GM23248 (cell line): ENCODE measurements around the gene SBF2. TPM values are rescaled to one million over a fixed set of nuclear protein-coding genes. Genes with fewer than 3 reads are reported as not detected.

Source experiments
- DNase-seq: peaks from one replicate; pipeline ENCODE4 v3.0.0-alpha.2; 2015
- H2AFZ ChIP-seq: fragments of 200-600 bp; sonication (generic); 2 replicates; pipeline ENCODE4 v1.6.1; 2016; ENCODE audit warnings: antibody characterized with exemption
- H3F3A ChIP-seq: fragments of 200-600 bp; sonication (generic); 2 replicates; pipeline ENCODE4 v1.6.1; 2016; ENCODE audit warnings: mild to moderate bottlenecking, antibody characterized with exemption, mixed run types; ENCODE audit not compliant: insufficient read depth
- H3K27ac ChIP-seq: fragments of 200-600 bp; sonication (generic); 2 replicates; pipeline ENCODE4 v1.5.1; 2016; ENCODE audit warnings: mild to moderate bottlenecking
- H3K27me3 ChIP-seq: fragments of 200-600 bp; sonication (generic); replicated peaks from 2 replicates; pipeline ENCODE4 v1.6.1; 2016; ENCODE audit warnings: mild to moderate bottlenecking; ENCODE audit not compliant: insufficient read depth
- H3K36me3 ChIP-seq: fragments of 200-600 bp; sonication (generic); 2 replicates; pipeline ENCODE4 v1.6.1; 2016; ENCODE audit warnings: low read depth, mild to moderate bottlenecking
- H3K4me1 ChIP-seq: fragments of 200-600 bp; sonication (generic); 2 replicates; pipeline ENCODE4 v1.6.1; 2016; ENCODE audit warnings: mild to moderate bottlenecking; ENCODE audit not compliant: insufficient read depth
- H3K4me2 ChIP-seq: fragments of 200-600 bp; sonication (generic); one replicate; pipeline ENCODE4 v1.6.1; 2016; ENCODE audit warnings: mild to moderate bottlenecking; ENCODE audit not compliant: unreplicated experiment
- H3K4me3 ChIP-seq: fragments of 200-600 bp; sonication (generic); 2 replicates; pipeline ENCODE4 v1.5.1; 2016; ENCODE audit warnings: mild to moderate bottlenecking
- H3K79me2 ChIP-seq: fragments of 200-600 bp; sonication (generic); 2 replicates; pipeline ENCODE4 v1.6.1; 2016; ENCODE audit warnings: mild to moderate bottlenecking; ENCODE audit not compliant: insufficient read depth
- H3K9ac ChIP-seq: fragments of 200-600 bp; sonication (generic); 2 replicates; pipeline ENCODE4 v1.6.1; 2016; ENCODE audit warnings: mild to moderate bottlenecking
- H3K9me2 ChIP-seq: fragments of 200-600 bp; sonication (generic); 2 replicates; pipeline ENCODE4 v1.6.1; 2016; ENCODE audit warnings: mixed run types, mild to moderate bottlenecking, moderate library complexity; ENCODE audit not compliant: insufficient read depth
- H3K9me3 ChIP-seq: fragments of 200-600 bp; sonication (generic); one replicate; pipeline ENCODE4 v1.6.1; 2017; ENCODE audit warnings: low read depth
- H4K20me1 ChIP-seq: fragments of 200-600 bp; sonication (generic); 2 replicates; pipeline ENCODE4 v1.6.0; 2016; ENCODE audit not compliant: insufficient read depth
- EZH2 ChIP-seq: fragments of 200-600 bp; sonication (generic); IDR thresholded peaks from 2 replicates; pipeline ENCODE4 v1.6.1; 2018; ENCODE audit warnings: antibody characterized with exemption, mild to moderate bottlenecking; ENCODE audit not compliant: insufficient read depth, poor library complexity, severe bottlenecking
- EZH2phosphoT487 ChIP-seq: fragments of 200-600 bp; sonication (generic); IDR thresholded peaks from 2 replicates; pipeline ENCODE4 v1.6.1; 2018; ENCODE audit warnings: antibody characterized with exemption, moderate library complexity, mild to moderate bottlenecking, low read depth; ENCODE audit not compliant: insufficient read depth
- WGBS, 2 experiments: methylation state at CpG; one replicate each; pipeline ENCODE4 v1.1.6; 2015 to 2017; ENCODE audit warnings: low lambda C conversion rate in 2 of 2, low coverage in 1 of 2; ENCODE audit errors: missing lambda C conversion rate in 2 of 2; 5-methylcytosine and 5-hydroxymethylcytosine counted together
- in situ Hi-C: fragments of 300-500 bp; cut with MboI; formaldehyde crosslinking; loops from 2 replicates; pipeline ENCODE4 v1.15.0; 2020
- polyA plus RNA-seq: library from polyadenylated mRNA; unstranded; fragments of >200 nt; fragmentation: Nextera tagmentation; extraction: Ambion mirVana; gene quantifications from 2 replicates; pipeline ENCODE4 v1.2.1, GENCODE V29; 2016
- total RNA-seq: library from RNA; depleted of rRNA; stranded (reverse); fragments of >200 nt; shearing (Covaris generic); gene quantifications from 2 replicates; pipeline ENCODE4 v1.2.3, GENCODE V29; 2014

SBF2 gene
- total and polyA plus RNA-seq, 2 experiments from 2014 or later: 21.9 to 32.7 TPM

GRCh38 chr11:9821008-9821752, 472.8 kb downstream of the SBF2 start:
- no peaks in the 10 kb centered on the region for H3K9me3 ChIP-seq
- WGBS, 2 experiments: 62 to 66% methylated on average over 7 of the region's 7 CpGs
- peak overlapping the region; percentile 10; the same call in 1 of the 2 replicates for H3K27ac ChIP-seq
- peak; percentile 36 for DNase-seq
- H3K79me2 ChIP-seq: no peaks in the 10 kb centered on the region
- H3F3A ChIP-seq: peaks cover 48% of the 10 kb centered on the region
- no peaks in the 10 kb centered on the region; the same call in 1 of the 2 replicates for H3K36me3 ChIP-seq
- in situ Hi-C loops: no loop called here
- H3K9ac ChIP-seq: no peak overlapping the region
- H3K9me2 ChIP-seq: no peaks in the 10 kb centered on the region
- H3K27me3 ChIP-seq: no peaks in the 10 kb centered on the region
- no peak overlapping the region for H2AFZ ChIP-seq
- H3K4me1 ChIP-seq: peaks cover 47% of the 10 kb centered on the region
- no peak for TF ChIP-seq EZH2phosphoT487
- TF ChIP-seq EZH2: no peak
- H4K20me1 ChIP-seq: no peaks in the 10 kb centered on the region
- H3K4me2 ChIP-seq: no peak overlapping the region
- H3K4me3 ChIP-seq: no peak overlapping the region

- no peak overlapping the region for H3K9ac ChIP-seq
- no peak for DNase-seq
- no peak overlapping the region for H3K4me2 ChIP-seq
- H3F3A ChIP-seq: peaks cover 47% of the 10 kb centered on the region
- no peaks in the 10 kb centered on the region for H3K9me3 ChIP-seq
- 19 to 23% methylated on average over 1 of the region's 1 CpG for WGBS, 2 experiments
- peaks cover 48% of the 10 kb centered on the region for H3K4me1 ChIP-seq
- no peak overlapping the region for H3K27ac ChIP-seq
- H2AFZ ChIP-seq: no peak overlapping the region
- TF ChIP-seq EZH2 (no peak), EZH2phosphoT487 (no peak)
- H3K9me2 ChIP-seq: no peaks in the 10 kb centered on the region
- H3K4me3 ChIP-seq: no peak overlapping the region
- H4K20me1 ChIP-seq: no peaks in the 10 kb centered on the region
- in situ Hi-C loops: no loop called here
- H3K36me3 ChIP-seq: no peaks in the 10 kb centered on the region; the same call in 1 of the 2 replicates
- H3K27me3 ChIP-seq: no peaks in the 10 kb centered on the region
- no peaks in the 10 kb centered on the region for H3K79me2 ChIP-seq
Observed at GRCh38 chr11:9820260-9820659, 473.8 kb downstream of the SBF2 start.

DNA sequence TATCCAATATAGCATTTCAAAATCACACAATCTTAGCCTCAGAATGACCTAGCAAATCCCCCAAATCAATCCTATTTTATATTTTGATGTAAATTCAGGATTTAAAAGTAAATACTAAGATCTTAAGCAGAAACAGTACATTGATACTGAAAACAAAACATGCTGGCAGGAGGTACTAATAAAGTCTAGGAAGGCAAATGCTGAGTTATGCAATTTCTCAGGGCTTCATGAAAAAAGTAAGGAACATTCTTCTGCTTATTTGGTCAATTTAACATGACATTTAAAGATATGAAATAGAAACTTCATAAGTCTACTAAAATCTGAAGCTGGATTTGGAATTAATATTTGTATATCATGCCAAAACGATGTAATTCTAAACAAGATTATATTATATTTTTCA, 476.8 kb downstream of the SBF2 start:
- Histone ChIP-seq H3K9ac (no peak overlapping the region), H3K79me2 (no peaks in the 10 kb centered on the region), H3K4me1 (peaks cover 44% of the 10 kb centered on the region), H4K20me1 (no peaks in the 10 kb centered on the region), H3K27me3 (no peaks in the 10 kb centered on the region), H3K36me3 (peaks cover 6% of the 10 kb centered on the region), H2AFZ (no peak overlapping the region), H3K4me3 (no peak overlapping the region), H3F3A (peaks cover 35% of the 10 kb centered on the region), H3K9me2 (no peaks in the 10 kb centered on the region), H3K9me3 (no peaks in the 10 kb centered on the region), H3K4me2 (no peak overlapping the region), H3K27ac (no peak overlapping the region)
- no peak for DNase-seq
- 45 to 55% methylated on average over 1 of the region's 1 CpG for WGBS, 2 experiments
- in situ Hi-C loops: no loop called here
- no peak for TF ChIP-seq EZH2
- TF ChIP-seq EZH2phosphoT487: no peak

- Histone ChIP-seq H3K79me2 (no peaks in the 10 kb centered on the region), H4K20me1 (no peaks in the 10 kb centered on the region), H2AFZ (no peak overlapping the region), H3K4me3 (no peak overlapping the region), H3K36me3 (peaks cover 14% of the 10 kb centered on the region), H3K4me1 (peaks cover 30% of the 10 kb centered on the region), H3K9me2 (no peaks in the 10 kb centered on the region), H3K27ac (peak overlapping the region; percentile 82), H3K9me3 (no peaks in the 10 kb centered on the region), H3K9ac (peak overlapping the region; percentile 54), H3K27me3 (no peaks in the 10 kb centered on the region), H3F3A (peaks cover 26% of the 10 kb centered on the region), H3K4me2 (peak overlapping the region; percentile 16)
- WGBS, 2 experiments: 21 to 30% methylated on average over 6 of the region's 6 CpGs
- peak; percentile 93 for DNase-seq
- no peak for TF ChIP-seq EZH2phosphoT487
- no peak for TF ChIP-seq EZH2
- in situ Hi-C loops: no loop called here
Observed at GRCh38 chr11:9815486-9816136, 478.4 kb downstream of the SBF2 start.
